Mucosa of descending colon (tissue), 3 donors: ENCODE data around the gene LGALS12. TPM values are rescaled to one million over a fixed set of nuclear protein-coding genes. Genes with fewer than 3 reads are reported as not detected.
A peak's percentile ranks its signal among the peaks of the same experiment; 100 is the strongest.

Experiments used
- ATAC-seq: fragments of 200-7000 bp; cut with Tn5 transposase; one replicate; pipeline ENCODE4 v1.9.1; 2020; ENCODE audit warnings: mild to moderate bottlenecking, moderate library complexity
- DNase-seq, 3 donors: peaks; one replicate each; pipeline ENCODE4 v3.0.0-alpha.2; 2020
- H3K36me3 ChIP-seq: fragments of 200-600 bp; one replicate; pipeline ENCODE4 v1.8.0; 2021; ENCODE audit warnings: low read depth, mild to moderate bottlenecking
- H3K4me1 ChIP-seq: fragments of 200-600 bp; one replicate; pipeline ENCODE4 v1.8.0; 2021; ENCODE audit warnings: low read depth, mild to moderate bottlenecking
- H3K4me3 ChIP-seq: fragments of 200-600 bp; one replicate; pipeline ENCODE4 v1.8.0; 2021; ENCODE audit warnings: mild to moderate bottlenecking
- H3K9me3 ChIP-seq: fragments of 200-600 bp; one replicate; pipeline ENCODE4 v1.8.0; 2021; ENCODE audit warnings: mild to moderate bottlenecking
- CTCF ChIP-seq: fragments of 200-600 bp; IDR thresholded peaks from one replicate; pipeline ENCODE4 v1.8.0; 2022; ENCODE audit warnings: antibody characterized with exemption, mild to moderate bottlenecking
- intact Hi-C, 2 donors: fragments of 100-400 bp; cut with DNase I in 1 of 2; cut with micrococcal nuclease in 1 of 2; formaldehyde crosslinking; loops; one replicate each; pipeline versions ENCODE4 v1.11.0 to v1.11.1; 2022; cut with DNase I, micrococcal nuclease
- total RNA-seq, 3 donors: library from RNA; stranded (reverse); fragmentation: NEBNext Ultra II Directional in 2 of 3; extraction: Animal tissue kit (Norgen Biotek cat#: 25700) in 2 of 3; gene quantifications; one replicate each; pipeline versions ENCODE4 v1.2.1 to v1.2.4, GENCODE V29; 2021 to 2023
- donor health status: DM: no; HTN: no; CAD: no; lungs with moderate emphysema.
- donor health status: DM: no; HTN: no; CAD: no.
- donor health status: DM: no; HTN: yes; CAD: no.

LGALS12 gene
- total RNA-seq, 3 donors from 2014 or later: 0.26 to 0.32 (median 0.29) TPM

- H3K4me1 ChIP-seq: no peaks in the 10 kb centered on the region
- no peaks in the 10 kb centered on the region for H3K36me3 ChIP-seq
- DNase-seq: no peak
- no peak for TF ChIP-seq CTCF
- no peak overlapping the region for H3K4me3 ChIP-seq
- intact Hi-C loops: no loop called here
- peak; percentile 38 for ATAC-seq
- no peaks in the 10 kb centered on the region for H3K9me3 ChIP-seq
Observed at GRCh38 chr11:63510360-63511047, 4.6 kb downstream of the LGALS12 start.

- Histone ChIP-seq H3K36me3 (no peaks in the 10 kb centered on the region), H3K4me3 (no peak overlapping the region), H3K9me3 (no peaks in the 10 kb centered on the region), H3K4me1 (no peaks in the 10 kb centered on the region)
- no peak for DNase-seq
- no peak for ATAC-seq
- no peak for TF ChIP-seq CTCF
- intact Hi-C loops: no loop called here
Observed at GRCh38 chr11:63511048-63511748, 5.3 kb downstream of the LGALS12 start.

- no peaks in the 10 kb centered on the region for H3K36me3 ChIP-seq
- DNase-seq: no peak
- no peak for ATAC-seq
- H3K4me3 ChIP-seq: no peak overlapping the region
- no peak for TF ChIP-seq CTCF
- no peaks in the 10 kb centered on the region for H3K9me3 ChIP-seq
- intact Hi-C loops: no loop called here
- H3K4me1 ChIP-seq: no peaks in the 10 kb centered on the region
Observed at GRCh38 chr11:63512816-63513215, 6.9 kb downstream of the LGALS12 start.

- intact Hi-C loops: no loop called here
- no peak overlapping the region for H3K4me3 ChIP-seq
- no peak for DNase-seq
- no peak for ATAC-seq
- H3K4me1 ChIP-seq: no peaks in the 10 kb centered on the region
- TF ChIP-seq CTCF: no peak
- H3K9me3 ChIP-seq: no peaks in the 10 kb centered on the region
- no peaks in the 10 kb centered on the region for H3K36me3 ChIP-seq
Observed at GRCh38 chr11:63516109-63516508, 10.2 kb downstream of the LGALS12 start.

- Histone ChIP-seq H3K4me1 (no peaks in the 10 kb centered on the region), H3K4me3 (no peak overlapping the region), H3K36me3 (no peaks in the 10 kb centered on the region), H3K9me3 (no peaks in the 10 kb centered on the region)
- ATAC-seq (no peak), DNase-seq (no peak)
- no peak for TF ChIP-seq CTCF
- intact Hi-C loops: no loop called here
Observed at GRCh38 chr11:63517156-63517555, 11.3 kb downstream of the LGALS12 start.
